HuH-7 (cell line): ENCODE measurements around the gene TMEM47.

Experiments used
- DNase-seq: peaks from one replicate; pipeline ENCODE4 v3.0.0; 2011; ENCODE audit warnings: low spot score

Gene TMEM47

DNA sequence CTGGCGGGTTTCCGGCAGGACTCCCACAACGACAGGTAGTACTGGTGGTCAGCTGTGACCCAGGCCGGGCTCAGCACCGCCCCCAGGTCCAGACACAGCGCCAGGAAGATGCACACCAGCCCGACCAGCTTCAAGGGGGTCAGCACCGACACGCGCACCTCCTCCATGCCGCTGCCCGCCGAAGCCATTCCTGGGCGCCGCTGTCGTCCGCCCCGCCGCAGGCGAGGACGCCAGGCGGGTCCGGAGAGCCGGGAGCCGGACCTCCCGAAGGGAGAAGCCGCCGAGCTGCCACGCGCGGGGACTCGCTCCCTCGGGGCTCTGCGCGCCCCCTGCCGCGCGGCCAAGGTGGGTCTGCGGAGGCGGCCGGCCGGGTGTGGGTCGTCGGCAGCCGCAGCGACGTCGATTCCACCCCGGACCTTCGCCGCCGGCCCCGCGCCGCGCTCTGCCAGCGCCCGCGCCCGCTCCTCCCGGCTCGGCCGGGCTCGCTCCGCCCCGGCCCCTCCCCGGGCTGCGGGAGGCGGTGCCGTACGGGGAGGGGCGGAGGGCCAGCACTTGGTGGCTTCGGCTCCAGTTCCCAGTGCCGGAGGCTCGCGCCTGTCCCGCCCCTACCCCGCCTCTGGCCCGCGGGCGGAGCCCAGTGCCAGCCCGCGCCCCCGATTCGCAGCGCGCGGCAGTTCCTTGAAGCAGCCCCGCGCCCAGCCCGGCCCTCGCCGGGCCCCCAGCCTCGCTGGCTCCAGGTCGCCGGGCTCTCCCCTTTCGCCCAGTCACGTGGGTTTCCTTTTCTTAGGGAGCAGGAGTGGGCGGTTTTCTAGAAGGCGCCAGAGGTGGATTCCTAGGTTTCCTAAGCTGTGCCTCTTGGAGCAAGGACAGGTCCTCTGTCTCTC, at the start of gene TMEM47:
Gene TMEM47, minus strand, starts transcription at position 444 of the 884 bp plus-strand sequence. Its CDS starts 256 bp downstream, at position 188.
- peak; percentile 15 for DNase-seq

DNA sequence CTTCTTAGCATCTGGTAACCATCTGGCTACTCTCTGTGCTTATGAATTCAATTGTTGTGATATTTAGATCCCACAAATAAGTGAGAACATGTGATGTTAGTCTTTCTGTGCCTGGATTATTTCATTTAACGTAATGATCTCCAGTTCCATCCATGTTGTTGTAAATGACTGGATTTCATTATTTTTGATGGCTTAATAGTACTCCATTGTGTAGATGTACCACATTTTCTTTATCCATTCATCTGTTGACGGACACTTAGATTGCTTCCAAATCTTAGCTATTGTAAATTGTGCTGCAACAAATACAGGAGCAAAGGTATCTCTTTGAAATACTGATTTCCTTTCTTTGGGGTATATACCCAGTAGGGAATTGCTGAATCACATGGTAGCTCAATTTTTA, 30.0 kb upstream of the TMEM47 start:
- no peak for DNase-seq

DNA sequence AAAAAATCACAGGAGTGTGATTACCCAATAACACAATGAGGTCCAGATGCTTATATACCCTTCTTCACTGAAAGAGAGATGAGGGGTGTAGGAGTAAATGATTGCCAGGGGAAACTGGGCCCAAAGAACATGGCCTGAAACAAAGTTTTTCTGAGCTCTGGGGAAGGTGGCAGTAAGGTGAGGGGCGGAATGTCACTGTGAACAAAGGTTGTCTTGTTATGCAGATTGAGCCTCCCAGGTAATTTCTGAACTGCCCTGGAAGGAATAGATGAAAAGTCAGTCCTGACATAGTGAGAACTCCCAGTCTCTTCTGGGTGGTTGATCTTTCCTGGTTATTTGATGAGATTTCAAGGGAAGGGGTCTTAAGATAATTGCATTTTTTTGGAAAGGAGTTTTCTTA, 2.5 kb upstream of the TMEM47 start:
- DNase-seq = no peak

DNA sequence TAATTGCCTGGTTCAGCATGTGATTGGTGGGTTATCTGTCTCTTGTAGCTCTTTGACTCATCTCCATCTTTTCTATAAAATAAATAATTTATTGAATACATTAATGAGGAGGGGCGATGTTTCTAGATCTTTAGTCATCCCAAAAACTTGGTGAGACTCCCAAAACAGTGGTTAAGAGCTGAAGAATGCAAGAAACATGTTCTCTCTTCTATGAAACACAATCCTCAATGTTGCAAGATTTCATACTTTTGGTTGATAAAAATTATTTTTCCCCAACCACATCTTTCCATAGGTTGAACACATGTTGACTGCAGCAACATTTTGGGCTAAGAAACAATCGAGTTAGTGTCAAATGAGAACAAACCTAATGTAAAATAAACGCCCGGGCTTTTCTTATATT, 1.2 kb upstream of the TMEM47 start:
- DNase-seq = no peak

GRCh38 chrX:34657726-34658070, 613 bp upstream of the TMEM47 start:
- no peak for DNase-seq

DNA sequence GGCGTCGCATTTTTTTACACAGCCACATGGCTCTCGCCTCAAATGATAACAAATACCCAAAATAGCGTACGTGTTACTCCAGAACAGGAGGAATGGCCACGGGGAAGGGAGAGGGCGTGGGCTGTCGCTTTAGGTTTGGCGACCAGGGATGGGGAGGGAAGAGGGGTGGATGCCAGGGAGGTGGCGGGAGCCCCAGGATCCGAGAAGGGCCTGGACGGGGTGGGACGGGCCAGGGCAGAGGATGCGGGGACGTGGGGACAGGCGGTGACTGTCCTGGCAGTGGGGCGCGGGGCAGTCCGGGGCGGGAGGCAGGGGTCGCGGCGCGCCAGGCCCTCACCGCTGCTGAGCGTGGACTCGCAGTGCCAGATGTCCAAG, 631 bp downstream of the TMEM47 start:
- DNase-seq = no peak

DNA sequence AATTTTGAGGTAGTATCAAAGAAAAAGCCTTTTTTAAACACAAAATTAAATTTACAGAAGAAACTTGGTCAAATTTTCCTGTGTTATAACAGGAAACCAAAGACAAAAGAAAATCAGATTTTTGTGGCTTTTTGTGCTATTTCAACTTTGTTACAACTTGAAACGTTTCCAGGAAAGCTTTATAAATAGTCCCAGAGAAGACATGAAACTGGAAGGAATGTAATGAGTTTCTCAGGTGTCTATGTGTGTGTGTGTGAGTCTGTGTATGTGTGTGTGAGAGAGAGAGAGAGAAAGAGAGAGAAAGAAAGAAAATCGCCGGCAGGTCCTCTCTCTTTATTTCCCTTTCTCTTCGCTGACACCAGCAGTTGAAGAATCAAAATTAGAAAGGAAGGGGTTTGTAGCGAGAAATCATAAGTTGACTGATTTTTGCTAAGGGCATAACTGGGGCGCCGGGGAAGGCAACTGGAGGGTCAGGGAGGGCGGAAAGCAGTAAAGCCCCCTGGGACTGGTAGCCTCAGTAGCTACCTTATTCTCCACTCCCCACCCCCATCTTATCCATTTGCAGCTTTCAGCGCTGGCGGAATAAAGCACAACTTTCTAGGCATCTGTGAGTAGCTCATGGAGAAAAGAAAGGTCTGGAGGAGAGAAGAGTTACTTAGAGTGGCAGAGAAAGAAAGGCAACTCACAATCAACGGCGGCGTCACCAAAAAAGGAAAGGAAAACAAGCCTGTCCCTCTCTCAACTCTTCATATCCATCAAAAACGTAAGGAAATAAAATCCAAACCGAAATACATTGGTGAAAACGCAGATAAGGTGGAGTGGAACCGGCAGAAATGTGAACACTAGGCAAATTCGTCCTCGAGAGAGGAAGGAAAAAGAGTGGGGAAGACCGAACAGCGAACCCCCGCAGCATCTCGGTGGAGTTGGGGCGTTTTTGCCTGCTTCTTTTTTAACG, 1.3 kb downstream of the TMEM47 start:
- no peak for DNase-seq

DNA sequence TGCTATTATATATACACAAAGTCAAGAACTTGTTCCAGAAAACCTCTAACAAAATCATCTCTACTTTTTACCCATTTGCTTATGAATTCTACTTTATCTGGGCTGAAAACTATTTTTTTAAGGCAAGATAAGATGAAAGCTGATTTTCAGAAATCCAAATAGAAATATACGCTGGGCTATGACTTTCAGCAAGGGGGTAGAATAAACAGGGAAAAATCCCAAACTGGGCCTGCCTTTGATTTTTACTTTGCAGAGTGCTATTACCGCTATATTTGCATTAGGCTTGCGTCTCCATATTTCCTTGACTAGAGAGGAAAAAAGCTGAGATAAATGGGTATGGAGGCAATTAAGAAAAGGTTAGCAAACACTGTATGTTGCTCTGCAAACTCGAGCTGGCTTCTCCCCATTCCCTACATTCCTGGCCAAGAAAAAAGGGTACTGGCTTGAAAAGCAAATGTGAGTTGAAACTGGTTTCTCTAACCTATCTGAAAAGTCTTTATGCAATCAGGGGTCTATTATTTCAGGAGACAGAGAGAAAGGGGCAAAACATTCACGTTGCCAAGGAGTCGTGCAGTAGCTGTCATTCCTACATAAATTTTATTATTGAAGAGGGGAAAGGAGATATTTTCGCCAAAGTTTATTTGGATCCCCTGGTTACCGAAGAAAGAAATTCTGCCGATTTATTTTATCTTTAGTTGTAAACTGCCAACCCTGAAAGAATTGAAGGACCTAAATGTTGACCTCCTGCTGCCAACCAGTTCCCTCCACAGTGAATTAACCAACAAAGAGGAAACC, 2.2 kb downstream of the TMEM47 start:
- DNase-seq = no peak

- no peak for DNase-seq
Measured at GRCh38 chrX:34653811-34654210, 3.3 kb downstream of the TMEM47 start.

GRCh38 chrX:34642849-34643248, 14.2 kb downstream of the TMEM47 start:
- no peak for DNase-seq

DNA sequence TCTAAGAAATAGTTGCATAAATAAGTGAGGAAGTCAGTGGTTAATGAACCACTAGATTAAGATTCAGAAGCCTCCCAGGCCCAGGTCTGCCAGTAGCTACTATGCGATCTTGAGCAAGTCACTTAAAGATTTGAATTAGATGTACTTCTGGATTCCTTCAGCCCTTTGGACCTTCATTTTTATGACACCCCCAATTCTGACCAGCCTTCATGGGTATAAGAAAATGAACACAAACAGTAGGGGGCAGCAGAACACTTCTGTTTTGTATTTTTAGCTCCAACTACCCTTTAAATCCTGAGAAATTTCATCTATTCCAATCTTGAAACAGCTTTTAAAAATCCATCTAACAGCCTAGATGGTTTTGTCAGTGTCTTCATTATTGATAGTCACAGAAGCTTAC, 19.0 kb downstream of the TMEM47 start:
- DNase-seq = no peak

GRCh38 chrX:34634349-34634748, 22.7 kb downstream of the TMEM47 start:
- no peak for DNase-seq

DNA sequence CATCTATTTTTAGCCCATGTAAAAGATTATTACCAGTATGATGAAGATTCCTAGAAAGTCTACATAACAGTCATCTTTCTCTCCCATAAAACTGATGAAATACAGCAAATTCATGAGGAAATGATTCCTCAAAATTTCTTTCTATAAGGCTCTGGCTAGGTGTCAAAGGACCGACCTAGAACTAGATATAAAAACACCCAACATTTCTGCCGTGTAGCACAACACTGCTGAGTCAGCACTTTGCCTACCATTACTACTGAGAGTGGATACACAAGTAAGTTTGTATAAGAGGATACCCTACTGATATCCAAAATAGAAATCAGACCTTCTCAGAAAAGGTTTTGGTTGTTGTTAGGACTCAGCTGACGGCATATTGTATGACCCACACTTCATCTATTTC, 24.7 kb downstream of the TMEM47 start:
- DNase-seq = no peak

DNA sequence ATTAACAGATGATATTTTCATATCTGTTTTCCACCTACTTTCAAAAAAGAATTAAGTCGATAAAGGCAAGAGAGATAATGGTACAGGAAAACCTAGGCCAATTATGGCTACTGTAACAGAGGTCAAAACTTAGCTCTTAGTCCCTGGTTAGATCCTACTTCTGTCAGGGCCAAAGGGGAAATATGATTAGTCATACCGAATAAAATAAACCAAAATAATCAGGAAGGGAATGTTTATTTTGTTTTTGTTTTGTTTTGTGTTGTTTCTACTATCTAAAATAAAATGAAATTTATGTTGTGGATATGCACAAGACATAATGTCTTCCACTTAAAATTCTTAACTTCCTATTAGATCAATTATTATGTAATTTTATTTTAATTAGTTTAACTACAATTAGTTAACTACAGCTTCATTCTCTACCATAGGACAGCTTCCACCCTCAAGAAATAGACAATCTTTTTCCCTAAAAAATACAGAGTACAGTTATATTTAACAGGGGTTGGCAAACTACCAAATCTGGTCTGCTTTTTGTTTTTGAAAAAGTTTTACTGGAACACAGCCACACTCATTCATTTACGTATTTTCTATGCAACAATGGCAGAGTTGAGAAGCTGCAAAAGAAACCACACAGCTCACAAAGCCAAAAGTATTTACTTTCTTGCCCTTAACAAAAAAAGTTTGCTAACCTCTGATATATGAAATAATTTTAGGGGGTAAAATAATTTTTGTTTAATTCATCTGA, 25.4 kb downstream of the TMEM47 start:
- DNase-seq = no peak

DNA sequence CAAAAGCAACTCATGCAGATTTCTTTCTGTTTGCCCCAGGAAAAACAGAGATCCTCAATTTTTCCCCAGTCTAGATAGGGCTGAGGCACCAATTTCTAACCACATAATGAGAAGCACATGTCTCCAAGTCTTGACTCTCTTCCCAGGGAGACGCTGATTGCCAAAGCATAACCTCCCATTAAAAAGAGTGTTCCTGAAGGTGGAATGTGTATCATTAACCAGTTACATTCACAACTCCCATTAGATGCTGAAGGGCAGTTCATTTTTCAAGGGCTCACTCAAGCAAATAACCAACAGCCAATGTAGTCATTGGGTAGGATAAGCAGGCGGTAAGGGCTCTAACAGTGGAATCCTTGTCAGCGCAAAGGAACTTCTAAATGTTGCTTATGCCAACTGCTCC, 27.5 kb downstream of the TMEM47 start:
- DNase-seq = no peak

DNA sequence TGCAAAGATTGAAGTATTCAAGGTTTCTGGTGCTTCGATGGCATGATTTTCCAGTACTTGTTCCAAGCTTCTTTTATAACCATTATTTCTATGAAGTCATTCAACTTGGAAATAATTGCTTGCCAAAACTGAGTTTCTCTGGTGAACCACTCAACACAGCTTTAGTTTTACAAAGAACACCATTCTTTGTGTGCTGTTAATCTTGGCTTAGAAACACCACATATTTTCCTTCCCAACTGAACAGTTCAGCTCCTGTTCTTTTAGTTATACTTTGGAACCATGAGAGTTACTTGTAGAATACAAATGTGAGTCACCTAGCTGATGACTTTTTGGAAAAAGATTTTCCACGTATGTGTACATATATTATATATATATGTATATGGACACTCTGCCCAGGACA, 32.7 kb downstream of the TMEM47 start:
- no peak for DNase-seq

DNA sequence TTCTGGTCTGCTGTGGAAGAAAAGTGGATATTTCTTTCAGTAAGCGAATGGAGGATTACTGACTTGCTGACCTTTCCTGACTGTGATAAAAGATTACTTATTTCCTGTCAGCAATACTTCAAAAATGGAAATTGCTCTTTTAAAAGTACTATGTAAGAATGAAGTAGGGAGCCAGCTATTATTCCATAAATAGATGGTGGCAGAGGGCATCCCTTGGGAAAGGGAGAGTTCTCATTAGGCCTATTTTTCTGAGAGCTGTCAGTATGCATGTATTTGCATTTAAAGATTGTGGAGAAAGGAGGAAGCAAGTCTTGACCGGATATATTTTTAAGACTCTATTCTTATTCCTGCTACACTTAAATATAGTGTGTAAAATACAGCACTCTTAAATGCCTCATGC, 37.2 kb downstream of the TMEM47 start:
- no peak for DNase-seq

DNA sequence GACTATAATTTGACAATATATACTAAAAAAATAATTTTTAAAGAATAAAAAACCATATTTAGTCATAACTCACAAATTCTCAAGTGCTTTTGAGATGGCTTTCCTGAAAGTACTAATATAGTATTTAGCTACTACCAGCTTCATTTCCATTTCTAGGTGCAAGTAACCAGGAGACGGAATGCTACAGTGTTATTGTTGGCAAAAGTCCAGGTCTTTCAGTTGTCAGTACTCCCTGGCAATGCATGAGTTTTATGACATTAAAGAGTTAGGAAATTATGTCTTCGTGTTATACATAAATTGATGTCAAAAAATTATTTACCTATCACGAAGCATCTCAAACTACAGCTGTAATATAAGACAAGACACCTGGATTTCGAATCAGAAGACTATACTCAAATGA, 45.0 kb downstream of the TMEM47 start:
- no peak for DNase-seq

- DNase-seq = no peak
Measured at GRCh38 chrX:34598362-34598761, 58.7 kb downstream of the TMEM47 start.

DNA sequence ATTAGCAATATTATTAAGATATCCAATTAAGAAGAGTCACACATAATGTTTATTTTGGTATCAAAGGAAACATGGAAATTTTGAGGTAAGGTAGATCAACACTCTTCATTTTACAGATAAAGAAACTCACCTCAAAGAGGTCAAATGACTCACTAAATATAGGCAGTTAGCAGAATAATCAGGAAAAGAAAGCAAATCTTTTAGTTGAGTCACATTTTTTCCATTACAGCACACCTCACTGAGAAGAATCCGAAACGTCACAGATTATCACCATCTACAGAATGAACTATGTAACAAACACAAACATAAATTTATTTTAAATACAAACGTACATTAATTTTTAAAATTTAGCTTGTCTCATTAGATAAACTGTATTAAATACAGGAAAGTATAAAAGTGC, 70.1 kb downstream of the TMEM47 start:
- DNase-seq = no peak

- no peak for DNase-seq
Measured at GRCh38 chrX:34586346-34586911, 70.7 kb downstream of the TMEM47 start.
